Fibroblast of villous mesenchyme (primary cell): ENCODE measurements around the gene HACD2. TPM values are rescaled to one million over a fixed set of nuclear protein-coding genes. Genes with fewer than 3 reads are reported as not detected.
A peak's percentile ranks its signal among the peaks of the same experiment; 100 is the strongest.

ENCODE experiments used
- DNase-seq: peaks from one replicate; pipeline ENCODE4 v3.0.0-alpha.2; 2010; ENCODE audit warnings: low read depth
- H3K4me3 ChIP-seq: 2 replicates; pipeline ENCODE4 v1.5.1; 2011; ENCODE audit warnings: low read depth, mild to moderate bottlenecking, low read length
- CTCF ChIP-seq: IDR thresholded peaks from 2 replicates; pipeline ENCODE4 v1.5.1; 2012; ENCODE audit warnings: low read depth, mild to moderate bottlenecking, low read length; ENCODE audit not compliant: insufficient read depth
- total RNA-seq: library from RNA; depleted of rRNA; stranded (reverse); fragments of >200 nt; gene quantifications from 2 replicates; pipeline ENCODE4 v1.2.3, GENCODE V29; 2012

The HACD2 gene
- total RNA-seq, 1 donor, result 51.8 TPM

GRCh38 chr3:123469323-123469995 is 115.4 kb downstream of the HACD2 start:
- DNase-seq, result no peak
- TF ChIP-seq CTCF, result no peak

DNA sequence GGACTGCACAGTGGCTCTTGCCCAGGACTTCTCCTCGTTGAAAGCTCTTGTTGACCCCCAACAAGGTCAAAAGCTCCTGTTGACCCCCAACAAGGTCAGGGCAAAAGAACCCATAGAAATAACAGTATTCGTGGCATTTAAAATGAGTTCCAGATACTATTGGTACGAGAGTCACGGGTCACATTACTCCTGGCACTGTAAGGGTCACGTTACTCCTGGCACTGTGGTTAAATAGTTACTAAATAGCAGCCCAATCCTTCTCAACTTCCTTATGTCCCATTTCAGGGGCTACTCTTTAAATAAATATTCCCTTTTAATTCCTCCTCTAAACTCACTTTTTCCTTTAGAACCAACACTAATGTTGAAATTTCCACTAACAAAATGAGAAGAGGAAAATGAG is 117.8 kb downstream of the HACD2 start:
- no peak overlapping the region for H3K4me3 ChIP-seq
- no peak for DNase-seq
- TF ChIP-seq CTCF, result no peak

More at GRCh38 chr3:123469323-123469995, 115.4 kb downstream of the HACD2 start:
- no peak overlapping the region for H3K4me3 ChIP-seq

DNA sequence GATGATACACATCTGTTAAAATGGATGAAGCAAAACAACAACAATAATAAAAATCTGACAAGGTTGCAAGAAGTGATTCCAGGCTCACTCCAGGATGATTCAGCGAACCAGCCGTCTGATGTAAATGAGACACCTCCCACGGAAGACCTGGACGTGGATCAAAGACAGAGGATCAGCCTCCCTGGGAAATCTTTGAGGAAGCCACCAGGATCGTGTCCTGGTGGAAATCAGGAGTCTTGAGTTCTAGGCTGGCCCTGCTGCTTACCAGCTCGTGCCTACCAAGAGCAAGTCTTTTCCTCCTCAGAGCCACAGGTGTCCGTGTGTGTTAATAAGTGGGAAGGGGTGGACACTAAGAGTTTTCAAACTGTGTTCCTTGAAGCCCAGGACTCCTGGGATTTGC is 120.6 kb downstream of the HACD2 start:
- no peak for TF ChIP-seq CTCF
- H3K4me3 ChIP-seq, result no peak overlapping the region
- DNase-seq, result peak; percentile 29

GRCh38 chr3:123459862-123460261 is 125.0 kb downstream of the HACD2 start:
- TF ChIP-seq CTCF, result no peak
- H3K4me3 ChIP-seq, result no peak overlapping the region
- DNase-seq, result no peak

DNA sequence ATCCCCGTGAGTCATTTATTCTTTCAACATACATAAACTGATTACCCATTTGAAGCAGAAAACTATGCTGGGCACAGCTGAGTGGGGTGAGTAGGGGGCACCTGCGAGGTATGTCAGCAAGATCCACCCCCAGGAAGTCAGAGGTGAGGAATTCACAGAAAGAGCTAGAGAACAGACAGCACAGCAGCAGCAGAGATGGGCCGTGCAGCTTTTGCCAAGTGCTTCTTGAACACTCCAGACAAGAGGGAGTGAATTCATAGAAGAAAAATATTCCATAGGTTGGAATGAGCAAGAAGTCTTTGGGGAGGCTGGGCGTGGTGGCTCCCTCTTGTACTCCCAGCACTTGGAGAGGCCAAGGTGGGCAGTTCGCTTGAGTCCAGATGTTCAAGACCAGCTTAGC is 126.6 kb downstream of the HACD2 start:
- no peak for TF ChIP-seq CTCF
- no peak for DNase-seq
- H3K4me3 ChIP-seq, result no peak overlapping the region

DNA sequence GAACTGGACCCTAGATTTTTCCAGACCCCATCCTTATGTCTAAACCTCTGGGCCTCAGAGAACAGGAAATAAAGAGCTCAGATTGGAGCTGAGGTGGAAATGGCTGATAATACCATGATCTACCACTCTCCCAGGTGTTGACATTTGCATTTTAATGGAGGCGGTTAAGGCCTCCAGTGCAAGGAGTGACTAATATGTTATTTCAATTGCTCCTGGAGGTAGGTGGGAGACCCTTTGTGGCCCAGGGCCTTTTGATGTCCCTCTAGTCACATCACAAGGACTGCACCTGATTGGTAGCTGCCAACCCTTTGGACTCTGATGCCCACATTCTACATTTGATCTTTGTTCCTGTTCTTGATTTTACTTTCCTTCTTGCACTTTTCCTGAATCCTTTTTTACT is 127.0 kb downstream of the HACD2 start:
- TF ChIP-seq CTCF, result no peak
- no peak overlapping the region for H3K4me3 ChIP-seq
- DNase-seq, result no peak

- DNase-seq, result no peak
- no peak overlapping the region for H3K4me3 ChIP-seq
- TF ChIP-seq CTCF, result no peak
These were observed 131.2 kb downstream of the HACD2 start for GRCh38 chr3:123453675-123454074.
